ENCODE results near the gene RPGR. TPM values are rescaled to one million over a fixed set of nuclear protein-coding genes. Genes with fewer than 3 reads are reported as not detected.

Gene RPGR
- polyA plus RNA-seq, 1 donor from 2014 or later, result 6.5 TPM

- Histone ChIP-seq H3F3A (ENCODE audit: insufficient read depth, low read length, poor library complexity, severe bottlenecking) (no peaks in the 10 kb centered on the region), H3K9me3 (ENCODE audit: low read length) (no peaks in the 10 kb centered on the region), H2AFZ (ENCODE audit: low read depth, low read length) (no peak overlapping the region), H3K4me3 (ENCODE audit: low read length) (no peak overlapping the region), H4K20me1 (ENCODE audit: insufficient read depth) (no peaks in the 10 kb centered on the region), H3K79me2 (replicated peaks; ENCODE audit: insufficient read depth, low read length) (no peaks in the 10 kb centered on the region), H3K9ac (ENCODE audit: low read length) (no peak overlapping the region), H3K36me3 (ENCODE audit: insufficient read depth, low read length) (no peaks in the 10 kb centered on the region), H3K27me3 (ENCODE audit: insufficient read depth, low read depth, low read length) (no peaks in the 10 kb centered on the region), H3K9me2 (ENCODE audit: insufficient read depth, low read length) (no peaks in the 10 kb centered on the region), H3K4me2 (ENCODE audit: low read length) (no peak overlapping the region), H3K27ac (ENCODE audit: low read length) (no peak overlapping the region)
- TF ChIP-seq CTCF (IDR thresholded peaks at IDR 0.05; ENCODE audit: poor library complexity, severe bottlenecking) (no peak), POLR2AphosphoS5 (IDR thresholded peaks at IDR 0.05) (no peak), MXI1 (conservative IDR thresholded peaks at IDR 0.05; ENCODE audit: poor library complexity, severe bottlenecking) (no peak), EZH2 (IDR thresholded peaks at IDR 0.05; ENCODE audit: borderline replicate concordance, insufficient read depth, low read length, poor library complexity, severe bottlenecking) (no peak), REST (IDR thresholded peaks at IDR 0.05; ENCODE audit: borderline replicate concordance) (no peak), SMC3 (conservative IDR thresholded peaks at IDR 0.05; ENCODE audit: poor library complexity) (no peak), EP300 (conservative IDR thresholded peaks at IDR 0.05; ENCODE audit: poor library complexity, severe bottlenecking) (no peak), TAF1 (IDR thresholded peaks at IDR 0.05; ENCODE audit: low read depth) (no peak), RAD21 (conservative IDR thresholded peaks at IDR 0.05) (no peak)
Measured at GRCh38 chrX:38347136-38347535, 19.8 kb upstream of the RPGR start.

- Histone ChIP-seq H3K4me3 (ENCODE audit: low read length) (no peak overlapping the region), H4K20me1 (ENCODE audit: insufficient read depth) (no peaks in the 10 kb centered on the region), H3K79me2 (replicated peaks; ENCODE audit: insufficient read depth, low read length) (no peaks in the 10 kb centered on the region), H3K9ac (ENCODE audit: low read length) (no peak overlapping the region), H3K27ac (ENCODE audit: low read length) (no peak overlapping the region), H3K4me2 (ENCODE audit: low read length) (no peak overlapping the region), H3K36me3 (ENCODE audit: insufficient read depth, low read length) (no peaks in the 10 kb centered on the region), H3K9me2 (ENCODE audit: insufficient read depth, low read length) (no peaks in the 10 kb centered on the region), H3K27me3 (ENCODE audit: insufficient read depth, low read depth, low read length) (no peaks in the 10 kb centered on the region), H3F3A (ENCODE audit: insufficient read depth, low read length, poor library complexity, severe bottlenecking) (no peaks in the 10 kb centered on the region), H2AFZ (ENCODE audit: low read depth, low read length) (no peak overlapping the region), H3K9me3 (ENCODE audit: low read length) (no peaks in the 10 kb centered on the region)
- TF ChIP-seq POLR2AphosphoS5 (IDR thresholded peaks at IDR 0.05) (no peak), RAD21 (conservative IDR thresholded peaks at IDR 0.05) (no peak), EP300 (conservative IDR thresholded peaks at IDR 0.05; ENCODE audit: poor library complexity, severe bottlenecking) (no peak), REST (IDR thresholded peaks at IDR 0.05; ENCODE audit: borderline replicate concordance) (no peak)
Measured at GRCh38 chrX:38346150-38346549, 18.8 kb upstream of the RPGR start.

Data from neural cell (in vitro differentiated cells).